Mammary epithelial cell (primary cell): ENCODE measurements around the gene ZNF800.

Source experiments
- CTCF ChIP-seq, 2 donors: IDR thresholded peaks in 1 of 2; conservative IDR thresholded peaks in 1 of 2; 2 replicates each; pipeline ENCODE4 v1.5.1; 2011 to 2012; ENCODE audit warnings: inconsistent platforms in 2 of 2, low read length in 2 of 2, mild to moderate bottlenecking in 2 of 2, control low read depth in 1 of 2, low read depth in 1 of 2; ENCODE audit not compliant: insufficient read depth in 1 of 2; ENCODE audit errors: extremely low read depth in 1 of 2
- EZH2 ChIP-seq: IDR thresholded peaks from 2 replicates; pipeline ENCODE4 v1.6.1; 2012; ENCODE audit warnings: low read length, inconsistent platforms, borderline replicate concordance

DNA sequence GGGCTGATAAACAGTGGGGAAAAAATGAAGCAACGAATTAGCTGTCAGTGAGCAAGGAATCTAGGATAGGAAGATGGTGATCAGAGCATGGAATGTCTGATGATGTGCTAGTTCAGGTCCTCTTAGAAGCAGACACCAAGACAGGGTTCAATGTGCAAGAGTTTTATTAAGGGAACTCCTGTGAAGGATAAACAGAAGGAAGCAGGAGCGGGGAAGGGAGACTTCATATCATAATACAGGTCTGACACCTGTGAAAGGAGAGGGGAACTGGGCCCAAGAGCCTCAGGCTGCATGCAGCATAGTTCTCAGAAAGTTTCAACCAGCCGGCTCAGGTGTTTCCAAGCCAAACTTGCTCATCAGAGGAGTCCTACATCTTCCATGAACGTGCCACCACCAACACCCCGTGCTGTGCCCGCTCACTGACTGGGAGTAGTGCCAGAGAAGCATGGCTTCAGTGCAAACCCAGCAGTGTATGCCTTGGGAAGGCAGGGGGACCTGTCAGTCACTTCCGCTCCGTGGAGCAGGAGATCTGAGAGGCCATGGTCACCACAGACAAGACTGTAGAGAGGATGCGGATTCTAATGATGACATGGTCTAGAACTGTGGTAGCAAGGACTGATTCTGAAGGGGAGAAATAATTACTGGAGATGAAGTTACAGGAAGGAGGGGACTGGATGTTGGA, 45.8 kb downstream of the ZNF800 start:
- TF ChIP-seq EZH2 (no peak), CTCF (conservative IDR thresholded peaks at IDR 0.05 in 1 of 2, IDR thresholded peaks at IDR 0.05 in 1 of 2; ENCODE audit: extremely low read depth in 1 of 2, insufficient read depth in 1 of 2, low read depth in 1 of 2, low read length in 2 of 2) (no peak)
